PC-3 (cell line): Measurements from ENCODE around the gene PPP2R5A. TPM values are rescaled to one million over a fixed set of nuclear protein-coding genes. Genes with fewer than 3 reads are reported as not detected.
"Not testable (repeated sequence)": the region's sequence is repeated elsewhere in the genome, so short reads cannot be mapped to it uniquely, and the experiment has no call there.

ENCODE experiments used
- ATAC-seq: fragments of 200-7000 bp; cut with Tn5 transposase; 2 replicates; pipeline ENCODE4 v1.9.1; 2020; ENCODE audit warnings: mild to moderate bottlenecking, moderate library complexity
- BruUV-seq: library from RNA; stranded (reverse); fragments of 400-500 nt; replicated peaks from 2 replicates; lab custom pipeline; 2021; lab: Mats Ljungman, UMichigan
- CTCF ChIA-PET: fragments of 300-600 bp; sonication (Branson Sonifier 250); formaldehyde crosslinking; loops from one replicate; lab custom pipeline; 2022; ENCODE audit warnings: antibody characterized with exemption; lab: Charles Lee
- POLR2A ChIA-PET: fragments of 300-600 bp; sonication (Branson Sonifier 250); formaldehyde crosslinking; loops from one replicate; lab custom pipeline; 2022; ENCODE audit warnings: antibody characterized with exemption; ENCODE audit not compliant: unreplicated experiment; lab: Charles Lee
- DNase-seq: peaks from one replicate; pipeline ENCODE4 v3.0.0-alpha.2; 2015
- H2AFZ ChIP-seq: fragments of 300-600 bp; sonication (generic); 2 replicates; pipeline ENCODE4 v1.6.0; 2016; ENCODE audit warnings: antibody characterized with exemption, low read length
- H3F3A ChIP-seq: fragments of 300-600 bp; sonication (generic); one replicate; pipeline ENCODE4 v1.6.0; 2017; ENCODE audit warnings: antibody characterized with exemption, low read length, control low read depth, mild to moderate bottlenecking; ENCODE audit not compliant: unreplicated experiment
- H3K27ac ChIP-seq: fragments of 300-600 bp; sonication (generic); 2 replicates; pipeline ENCODE4 v1.5.1; 2016; ENCODE audit warnings: mild to moderate bottlenecking, low read length
- H3K27me3 ChIP-seq: fragments of 300-600 bp; sonication (generic); 2 replicates; pipeline ENCODE4 v1.6.1; 2016; ENCODE audit warnings: low read length, mixed read lengths
- H3K36me3 ChIP-seq: fragments of 300-600 bp; sonication (generic); 2 replicates; pipeline ENCODE4 v1.6.1; 2016; ENCODE audit warnings: low read depth, mixed run types, low read length, mixed read lengths
- H3K4me1 ChIP-seq: fragments of 300-600 bp; sonication (generic); 2 replicates; pipeline ENCODE4 v1.5.1; 2016; ENCODE audit warnings: low read length; ENCODE audit not compliant: insufficient read depth
- H3K4me2 ChIP-seq: fragments of 300-600 bp; sonication (generic); 2 replicates; pipeline ENCODE4 v1.6.0; 2016; ENCODE audit warnings: low read length
- H3K4me3 ChIP-seq: fragments of 300-600 bp; sonication (generic); 2 replicates; pipeline ENCODE4 v1.5.1; 2016; ENCODE audit warnings: mild to moderate bottlenecking, low read length, mixed read lengths
- H3K79me2 ChIP-seq: fragments of 300-600 bp; sonication (generic); 2 replicates; pipeline ENCODE4 v1.6.1; 2017; ENCODE audit warnings: low read length, mixed read lengths
- H3K9ac ChIP-seq: fragments of 300-600 bp; sonication (generic); 2 replicates; pipeline ENCODE4 v1.6.0; 2016; ENCODE audit warnings: mild to moderate bottlenecking, low read length
- H3K9me2 ChIP-seq: fragments of 300-600 bp; sonication (generic); replicated peaks from 2 replicates; pipeline ENCODE4 v1.6.1; 2016; ENCODE audit warnings: mixed run types, low read length, mixed read lengths
- H3K9me3 ChIP-seq: fragments of 300-600 bp; sonication (generic); 2 replicates; pipeline ENCODE4 v1.6.1; 2016; ENCODE audit warnings: low read length, mixed read lengths
- H4K20me1 ChIP-seq: fragments of 300-600 bp; sonication (generic); 2 replicates; pipeline ENCODE4 v1.6.1; 2016; ENCODE audit warnings: low read length, mixed read lengths
- EZH2 ChIP-seq: fragments of 300-600 bp; sonication (generic); IDR thresholded peaks from one replicate; pipeline ENCODE4 v1.6.1; 2017; ENCODE audit warnings: antibody characterized with exemption, mild to moderate bottlenecking, low read length; ENCODE audit not compliant: unreplicated experiment
- EZH2phosphoT487 ChIP-seq: fragments of 300-600 bp; sonication (generic); IDR thresholded peaks from 2 replicates; pipeline ENCODE4 v1.6.1; 2018; ENCODE audit warnings: mild to moderate bottlenecking, antibody characterized with exemption, low read length, borderline replicate concordance
- intact Hi-C: fragments of 100-400 bp; cut with micrococcal nuclease; formaldehyde crosslinking; loops from 2 replicates; pipeline ENCODE4 v1.9.0; 2023
- total RNA-seq: library from RNA; depleted of rRNA; stranded (reverse); fragments of >200 nt; gene quantifications from 2 replicates; pipeline ENCODE4 v1.2.3, GENCODE V29; 2014
- TF ChIP-seq, protein P1 (sequence below): fragments of 300-600 bp; sonication (generic); conservative IDR thresholded peaks from 2 replicates; pipeline ENCODE4 v1.5.1; 2017; ENCODE audit warnings: antibody characterized with exemption, low read depth, mild to moderate bottlenecking, low read length

PPP2R5A gene
- total RNA-seq, 1 experiment from 2014 or later = 44.0 TPM

DNA sequence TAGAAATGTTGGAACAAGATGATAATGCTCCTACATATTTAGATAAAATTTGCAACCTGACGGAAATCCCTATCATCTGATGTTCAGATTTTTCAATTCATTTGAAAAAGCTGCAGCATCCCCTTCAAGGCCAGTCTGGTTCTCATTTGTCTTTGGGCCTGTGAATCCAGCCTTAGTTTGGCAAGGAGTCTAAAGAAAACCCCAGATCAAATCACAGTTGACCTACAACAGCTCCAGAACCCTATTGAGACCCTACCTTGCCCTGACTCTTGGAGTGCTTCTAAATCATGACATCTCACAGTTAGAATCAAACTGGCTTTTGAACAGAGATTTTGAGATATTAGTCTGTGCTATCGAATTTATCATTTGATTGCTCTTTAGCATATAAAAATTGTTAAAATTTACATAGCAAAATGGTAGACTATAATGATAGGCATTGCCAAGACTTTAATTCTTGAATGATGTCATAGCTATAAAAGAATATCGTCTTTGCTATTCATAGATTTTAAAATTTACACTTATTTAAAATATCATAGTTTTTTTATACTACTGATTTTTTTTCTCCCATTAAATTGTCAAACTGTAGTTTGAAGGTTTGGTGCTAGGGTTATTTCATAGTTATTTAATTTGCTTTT is 2.2 kb downstream of the PPP2R5A start:
- ATAC-seq (no peak), DNase-seq (no peak)
- POLR2A ChIA-PET = no interaction called here
- Histone ChIP-seq H3K9me2 (no peaks in the 10 kb centered on the region), H3K4me1 (peaks cover 48% of the 10 kb centered on the region), H2AFZ (peak overlapping the region; percentile 80), H3K4me2 (peak overlapping the region; percentile 89), H3K9me3 (no peaks in the 10 kb centered on the region), H3K36me3 (no peaks in the 10 kb centered on the region), H4K20me1 (peaks cover 14% of the 10 kb centered on the region; the same call in 1 of the 2 replicates), H3K4me3 (peak overlapping the region; percentile 79), H3K79me2 (peaks cover 63% of the 10 kb centered on the region), H3K27ac (no peak overlapping the region), H3K27me3 (no peaks in the 10 kb centered on the region), H3F3A (no peaks in the 10 kb centered on the region), H3K9ac (peak overlapping the region; percentile 54)
- TF ChIP-seq EZH2phosphoT487 = no peak
- TF ChIP-seq, protein P1, sequence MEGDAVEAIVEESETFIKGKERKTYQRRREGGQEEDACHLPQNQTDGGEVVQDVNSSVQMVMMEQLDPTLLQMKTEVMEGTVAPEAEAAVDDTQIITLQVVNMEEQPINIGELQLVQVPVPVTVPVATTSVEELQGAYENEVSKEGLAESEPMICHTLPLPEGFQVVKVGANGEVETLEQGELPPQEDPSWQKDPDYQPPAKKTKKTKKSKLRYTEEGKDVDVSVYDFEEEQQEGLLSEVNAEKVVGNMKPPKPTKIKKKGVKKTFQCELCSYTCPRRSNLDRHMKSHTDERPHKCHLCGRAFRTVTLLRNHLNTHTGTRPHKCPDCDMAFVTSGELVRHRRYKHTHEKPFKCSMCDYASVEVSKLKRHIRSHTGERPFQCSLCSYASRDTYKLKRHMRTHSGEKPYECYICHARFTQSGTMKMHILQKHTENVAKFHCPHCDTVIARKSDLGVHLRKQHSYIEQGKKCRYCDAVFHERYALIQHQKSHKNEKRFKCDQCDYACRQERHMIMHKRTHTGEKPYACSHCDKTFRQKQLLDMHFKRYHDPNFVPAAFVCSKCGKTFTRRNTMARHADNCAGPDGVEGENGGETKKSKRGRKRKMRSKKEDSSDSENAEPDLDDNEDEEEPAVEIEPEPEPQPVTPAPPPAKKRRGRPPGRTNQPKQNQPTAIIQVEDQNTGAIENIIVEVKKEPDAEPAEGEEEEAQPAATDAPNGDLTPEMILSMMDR = no peak
- TF ChIP-seq EZH2 = no peak
- BruUV-seq = TSS peak; percentile 54
- CTCF ChIA-PET = interaction anchor here (1.4 kb wide), 1 partner anchor 252 kb away, joined by 5 read pairs; the partner anchor contains the start of genes DTL and INTS7
- intact Hi-C loops = loop anchor here (10.0 kb wide), 2 partner anchors 147 to 277 kb away; partner anchors contain the start of gene NENF

DNA sequence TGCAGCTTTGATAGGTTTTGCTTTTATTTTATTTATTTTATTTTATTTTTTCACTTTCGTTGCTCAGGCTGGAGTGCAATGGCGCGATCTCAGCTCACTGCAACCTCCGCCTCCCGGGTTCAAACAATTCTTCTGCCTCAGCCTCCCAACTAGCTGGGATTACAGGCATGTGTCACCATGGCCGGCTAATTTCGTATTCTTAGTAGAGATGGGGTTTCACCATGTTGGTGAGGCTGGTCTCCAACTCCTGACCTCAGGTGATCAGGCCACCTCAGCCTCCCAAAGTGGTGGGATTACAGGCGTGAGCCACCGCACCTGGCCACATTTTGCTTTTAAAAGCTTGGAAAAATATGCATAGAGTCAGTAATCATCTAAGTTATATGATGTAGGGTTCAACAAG is 2.8 kb downstream of the PPP2R5A start:
- CTCF ChIA-PET, H2AFZ ChIP-seq, BruUV-seq, H3K9me3 ChIP-seq, POLR2A ChIA-PET, DNase-seq, ATAC-seq, H3K27ac ChIP-seq, H3K27me3 ChIP-seq, H3K36me3 ChIP-seq, H3K9me2 ChIP-seq, H3K9ac ChIP-seq, H3F3A ChIP-seq: not testable (repeated sequence)
- intact Hi-C loops = loop anchor here (10.0 kb wide), 2 partner anchors 147 to 277 kb away; partner anchors contain the start of gene NENF
- peaks cover 70% of the 10 kb centered on the region for H3K79me2 ChIP-seq
- peaks cover 14% of the 10 kb centered on the region; the same call in 1 of the 2 replicates for H4K20me1 ChIP-seq
- H3K4me2 ChIP-seq = peak overlapping the region; percentile 89
- H3K4me3 ChIP-seq = peak overlapping the region; percentile 11
- H3K4me1 ChIP-seq = peaks cover 48% of the 10 kb centered on the region

DNA sequence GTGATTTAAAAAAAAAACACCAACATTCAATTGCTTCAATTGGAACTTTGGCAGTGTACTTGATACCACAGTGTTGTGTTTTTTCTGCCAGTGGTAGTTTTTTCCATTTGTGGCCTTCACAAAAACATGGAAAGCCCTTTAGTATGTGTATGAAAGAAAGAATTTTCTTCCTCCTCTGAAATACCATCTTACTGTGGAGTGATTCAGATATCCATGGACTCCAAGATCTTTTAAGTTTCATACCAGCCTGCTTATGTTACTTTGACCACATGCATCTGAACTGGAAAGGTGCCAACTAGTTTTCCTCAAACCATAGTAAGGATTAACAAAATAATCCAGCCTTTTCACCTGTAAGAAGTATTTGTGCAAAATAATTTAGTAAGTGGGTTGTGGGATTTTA is 3.4 kb downstream of the PPP2R5A start:
- Histone ChIP-seq H2AFZ (no peak overlapping the region), H3K4me2 (peak overlapping the region; percentile 89), H4K20me1 (peaks cover 14% of the 10 kb centered on the region; the same call in 1 of the 2 replicates), H3K27ac (no peak overlapping the region), H3K4me3 (peak overlapping the region; percentile 11), H3F3A (no peaks in the 10 kb centered on the region), H3K27me3 (no peaks in the 10 kb centered on the region), H3K9me2 (no peaks in the 10 kb centered on the region), H3K36me3 (no peaks in the 10 kb centered on the region), H3K4me1 (peaks cover 50% of the 10 kb centered on the region), H3K79me2 (peaks cover 76% of the 10 kb centered on the region), H3K9me3 (no peaks in the 10 kb centered on the region), H3K9ac (no peak overlapping the region)
- BruUV-seq = no TSS peak
- peak; percentile 67 for DNase-seq
- TF ChIP-seq EZH2 (no peak), EZH2phosphoT487 (no peak)
- TF ChIP-seq, protein P1 = no peak
- no peak for ATAC-seq
- intact Hi-C loops = loop anchor here (10.0 kb wide), 2 partner anchors 146 to 276 kb away; partner anchors contain the start of gene NENF
- POLR2A ChIA-PET = no interaction called here
- CTCF ChIA-PET = no interaction called here
